Measurements from ENCODE around the gene IKZF3. TPM values are rescaled to one million over a fixed set of nuclear protein-coding genes. Genes with fewer than 3 reads are reported as not detected.

IKZF3 gene
- total RNA-seq, 2 experiments from 2014 or later, result 39.7 to 39.9 TPM

- Mint-ChIP-seq H3K4me3 (peak overlapping the region; percentile 56), H3K36me3 (ENCODE audit: low read depth) (peaks cover 20% of the 10 kb centered on the region), H3K27me3 (no peaks in the 10 kb centered on the region), H3K27ac (peak overlapping the region; percentile 92), H3K4me1 (ENCODE audit: low read depth) (peaks cover 66% of the 10 kb centered on the region), H3K9me3 (no peaks in the 10 kb centered on the region)
- intact Hi-C loops (cut with DNase I, micrococcal nuclease), result loop anchor here (5.0 kb wide), 2 partner anchors 55 to 225 kb away; partner anchors contain the start of gene PSMD3 (in 1 of the 2)
- no peak for TF ChIP-seq CTCF (IDR thresholded peaks at IDR 0.05)
- peak overlapping the region; percentile 95 to 97 for H3K27ac ChIP-seq (ENCODE audit: low read depth in 1 of 2, low read length in 2 of 2)
- DNase-seq (peak in 1 of 14 experiments; percentile 24), ATAC-seq (ENCODE audit: poor library complexity) (no peak)
- peaks cover 69% of the 10 kb centered on the region for H3K4me1 ChIP-seq (ENCODE audit: insufficient read depth, low read length)
- no peaks in the 10 kb centered on the region for H3K9me3 ChIP-seq (ENCODE audit: control insufficient read depth in 1 of 2, insufficient read depth in 1 of 2, low read length in 2 of 2)
- H3K27me3 ChIP-seq (ENCODE audit: control insufficient read depth in 1 of 2, insufficient read depth in 2 of 2, low read length in 2 of 2), result no peaks in the 10 kb centered on the region
- POLR2A ChIA-PET, result interaction anchor here (0.9 to 5.0 kb wide), 6 partner anchors 13 to 169 kb away, joined by 4 to 46 read pairs (median 32); partner anchors contain the start of genes LRRC3C and ORMDL3
- peaks cover 7% of the 10 kb centered on the region for H3K36me3 ChIP-seq (ENCODE audit: insufficient read depth, low read length)
- no peak overlapping the region for H3K4me3 ChIP-seq (ENCODE audit: low read length)
- CTCF ChIA-PET, result interaction anchor here (2.7 to 6.4 kb wide), 5 partner anchors 12 to 106 kb away, joined by 10 to 52 read pairs (median 34); partner anchors contain the start of genes IKZF3 and MIEN1
Observed at GRCh38 chr17:39757176-39757662, 106.9 kb downstream of the IKZF3 start.

GRCh38 chr17:39756380-39757079 lies 107.6 kb downstream of the IKZF3 start:
- peaks cover 62% of the 10 kb centered on the region for H3K4me1 ChIP-seq (ENCODE audit: insufficient read depth, low read length)
- ChIA-PET CTCF (interaction anchor here (1.1 to 6.4 kb wide), 8 partner anchors 13 to 134 kb away, joined by 4 to 52 read pairs (median 28); partner anchors contain the start of genes IKZF3 and MIEN1), POLR2A (interaction anchor here (0.9 to 5.0 kb wide), 12 partner anchors 13 to 355 kb away, joined by 4 to 52 read pairs (median 26); partner anchors contain the start of genes FBXL20, IKZF3, LRRC3C and ORMDL3)
- H3K27ac ChIP-seq (ENCODE audit: low read depth in 1 of 2, low read length in 2 of 2), result peak overlapping the region; percentile 95 to 97
- Mint-ChIP-seq H3K36me3 (ENCODE audit: low read depth) (peaks cover 16% of the 10 kb centered on the region), H3K4me3 (peak overlapping the region; percentile 81), H3K9me3 (no peaks in the 10 kb centered on the region), H3K27ac (peak overlapping the region; percentile 92), H3K27me3 (no peaks in the 10 kb centered on the region), H3K4me1 (ENCODE audit: low read depth) (peaks cover 69% of the 10 kb centered on the region)
- intact Hi-C loops (cut with DNase I, micrococcal nuclease), result loop anchor here (5.0 kb wide), 2 partner anchors 56 to 226 kb away; partner anchors contain the start of gene PSMD3 (in 1 of the 2)
- no peak overlapping the region for H3K4me3 ChIP-seq (ENCODE audit: low read length)
- peak in 1 of 14 experiments; percentile 12 for DNase-seq
- H3K36me3 ChIP-seq (ENCODE audit: insufficient read depth, low read length), result peaks cover 3% of the 10 kb centered on the region
- ATAC-seq (ENCODE audit: poor library complexity), result no peak
- no peak for TF ChIP-seq CTCF (IDR thresholded peaks at IDR 0.05)
- H3K27me3 ChIP-seq (ENCODE audit: control insufficient read depth in 1 of 2, insufficient read depth in 2 of 2, low read length in 2 of 2), result no peaks in the 10 kb centered on the region
- H3K9me3 ChIP-seq (ENCODE audit: control insufficient read depth in 1 of 2, insufficient read depth in 1 of 2, low read length in 2 of 2), result no peaks in the 10 kb centered on the region

GRCh38 chr17:39755554-39756379 lies 108.3 kb downstream of the IKZF3 start:
- no peak for TF ChIP-seq CTCF (IDR thresholded peaks at IDR 0.05)
- ChIA-PET POLR2A (interaction anchor here (0.5 to 5.0 kb wide), 28 partner anchors 14 to 355 kb away, joined by 3 to 52 read pairs (median 5); partner anchors contain the start of genes FBXL20, IKZF3, LRRC3C and MIEN1), CTCF (interaction anchor here (1.1 to 6.4 kb wide), 9 partner anchors 14 to 133 kb away, joined by 4 to 52 read pairs (median 22); partner anchors contain the start of genes IKZF3 and MIEN1)
- H3K4me3 ChIP-seq (ENCODE audit: low read length), result peak overlapping the region; percentile 71
- Mint-ChIP-seq H3K36me3 (ENCODE audit: low read depth) (peaks cover 11% of the 10 kb centered on the region), H3K9me3 (no peaks in the 10 kb centered on the region), H3K4me3 (peak overlapping the region; percentile 81), H3K27ac (peak overlapping the region; percentile 92), H3K4me1 (ENCODE audit: low read depth) (peaks cover 63% of the 10 kb centered on the region), H3K27me3 (no peaks in the 10 kb centered on the region)
- peak; percentile 33 to 89 (median 54) for DNase-seq
- peaks cover 3% of the 10 kb centered on the region for H3K36me3 ChIP-seq (ENCODE audit: insufficient read depth, low read length)
- intact Hi-C loops (cut with DNase I, micrococcal nuclease), result loop anchor here (2.0 to 5.0 kb wide), 4 partner anchors 57 to 227 kb away; partner anchors contain the start of genes PSMD3 (in 2 of the 2) and IKZF3 (in 1 of the 2)
- peak overlapping the region; percentile 95 to 97 for H3K27ac ChIP-seq (ENCODE audit: low read depth in 1 of 2, low read length in 2 of 2)
- H3K4me1 ChIP-seq (ENCODE audit: insufficient read depth, low read length), result peaks cover 62% of the 10 kb centered on the region
- H3K9me3 ChIP-seq (ENCODE audit: control insufficient read depth in 1 of 2, insufficient read depth in 1 of 2, low read length in 2 of 2), result no peaks in the 10 kb centered on the region
- H3K27me3 ChIP-seq (ENCODE audit: control insufficient read depth in 1 of 2, insufficient read depth in 2 of 2, low read length in 2 of 2), result no peaks in the 10 kb centered on the region
- peak; percentile 17 for ATAC-seq (ENCODE audit: poor library complexity)
